Stimulated activated CD8-positive, alpha-beta memory T cell treated with anti-CD3 and anti-CD28 coated beads, Interleukin-7, amount 100 ng/mL, for 4 hours (primary cell): ENCODE measurements around the gene RFX8.

ENCODE experiments used
- DNase-seq, 2 donors: peaks; one replicate each; pipeline ENCODE4 v3.0.0-alpha.2; 2020; ENCODE audit warnings: low read depth in 2 of 2

Gene RFX8

GRCh38 chr2:101349893-101350662 lies 124.8 kb downstream of the RFX8 start:
- DNase-seq = no peak

GRCh38 chr2:101348883-101349282 lies 126.0 kb downstream of the RFX8 start:
- no peak for DNase-seq
